ENCODE measurements around the gene EXT2. TPM values are rescaled to one million over a fixed set of nuclear protein-coding genes. Genes with fewer than 3 reads are reported as not detected.

The EXT2 gene
- total and polyA plus RNA-seq, 10 of the 15 experiments (the other 5 are each of a cell fraction or from before 2014, with no cell fraction given): 3.8 to 31.4 (median 17.9) TPM

GRCh38 chr11:44110231-44110679, 14.8 kb downstream of the EXT2 start:
- intact Hi-C loops (cut with micrococcal nuclease; ENCODE audit: unreplicated experiment) (loop anchor here (1.0 to 2.0 kb wide), 2 partner anchors 177 to 428 kb away; no protein-coding TSS in a partner anchor), in situ Hi-C loops (cut with MboI) (no loop called here)
- H4K20me1 ChIP-seq (ENCODE audit: control insufficient read depth, insufficient read depth): no peaks in the 10 kb centered on the region
- peaks cover 8% of the 10 kb centered on the region for H3K4me1 ChIP-seq (ENCODE audit: control insufficient read depth, insufficient read depth, low read length)
- peak overlapping the region; percentile 85 for H2AFZ ChIP-seq (ENCODE audit: control insufficient read depth, low read depth, low read length)
- 0 out of 2 replicates have a peak overlapping the region, but pooled peaks have one; percentile 22 for H3K27ac ChIP-seq (ENCODE audit: control insufficient read depth, insufficient read depth)
- DNase-seq (ENCODE audit: low read depth, low spot score) (no peak), ATAC-seq (peak; percentile 98), FAIRE-seq (peak; percentile 98)
- H3K9me3 ChIP-seq (replicated peaks; ENCODE audit: control insufficient read depth, insufficient read depth, low read length): no peaks in the 10 kb centered on the region
- RAD21 ChIA-PET (ENCODE audit: unreplicated experiment): interaction anchor here (0.6 to 1.7 kb wide), 6 partner anchors 17 to 429 kb away, joined by 4 read pairs; no protein-coding TSS in a partner anchor
- SMC1A ChIA-PET (ENCODE audit: uncharacterized antibody, unreplicated experiment): interaction anchor here (0.9 to 1.5 kb wide), 4 partner anchors 12 to 447 kb away, joined by 3 to 5 read pairs (median 4); no protein-coding TSS in a partner anchor
- no peaks in the 10 kb centered on the region for H3K27me3 ChIP-seq (replicated peaks in 1 of 2; ENCODE audit: control insufficient read depth in 2 of 2, insufficient read depth in 2 of 2, low read length in 1 of 2)
- WGBS (ENCODE audit: insufficient coverage, insufficient replicate concordance, low lambda C conversion rate, missing lambda C conversion rate): 2% methylated on average over 4 of the region's 4 CpGs
- POLR2A ChIA-PET: no interaction called here
- H3K4me2 ChIP-seq (ENCODE audit: control insufficient read depth, insufficient read depth): no peak overlapping the region
- peak overlapping the region; percentile 30; the same call in 1 of the 2 replicates for H3K9ac ChIP-seq (ENCODE audit: control insufficient read depth, insufficient read depth, low read length)
- CTCF ChIA-PET: interaction anchor here (0.6 to 2.9 kb wide), 23 partner anchors 9 to 801 kb away, joined by 3 to 24 read pairs (median 4); partner anchors contain the start of gene EXT2
- peaks cover 0 to 5% of the 10 kb centered on the region in 2 experiments; a peak in 2 of 4 replicates for H3K36me3 ChIP-seq (ENCODE audit: control insufficient read depth in 2 of 2, insufficient read depth in 2 of 2, low read length in 1 of 2)
- no peak overlapping the region for H3K4me3 ChIP-seq
- no TSS peak for BruUV-seq (replicated peaks)
- H3K79me2 ChIP-seq (ENCODE audit: control insufficient read depth, insufficient read depth, low read length): no peaks in the 10 kb centered on the region
- TF ChIP-seq YBX1 (IDR thresholded peaks at IDR 0.05): no peak
- TF ChIP-seq FOXK2 (IDR thresholded peaks at IDR 0.05): no peak
- no peak for TF ChIP-seq ZNF207 (IDR thresholded peaks at IDR 0.05; ENCODE audit: borderline replicate concordance)
- peak; percentile 65; the same call in 1 of the 2 replicates for TF ChIP-seq HDGF (IDR thresholded peaks at IDR 0.05)
- no peak for TF ChIP-seq BCL3 (IDR thresholded peaks at IDR 0.05; ENCODE audit: borderline replicate concordance, insufficient read depth, low read depth, low read length, poor library complexity, severe bottlenecking)
- TF ChIP-seq RAD21 (IDR thresholded peaks at IDR 0.05; ENCODE audit: insufficient read depth, low read depth, low read length): peak; percentile 90
- no peak for TF ChIP-seq NR2C1 (IDR thresholded peaks at IDR 0.05)
- 0 out of 3 replicates have a peak, but pooled peaks have one; percentile 9 for TF ChIP-seq POU2F2 (IDR thresholded peaks at IDR 0.05; ENCODE audit: borderline replicate concordance, low read depth, low read length)
- TF ChIP-seq CTCF (IDR thresholded peaks at IDR 0.05 in 2 of 3, conservative IDR thresholded peaks at IDR 0.05 in 1 of 3; ENCODE audit: control insufficient read depth in 2 of 3, extremely low read depth in 1 of 3, insufficient read depth in 1 of 3, low read depth in 3 of 3, low read length in 3 of 3): peak; percentile 85 to 94 (median 90)
- TF ChIP-seq CBFB (IDR thresholded peaks at IDR 0.05; ENCODE audit: low read depth): no peak
- TF ChIP-seq RUNX3 (IDR thresholded peaks at IDR 0.05; ENCODE audit: low read length): no peak
- no peak for TF ChIP-seq TBL1XR1 (IDR thresholded peaks at IDR 0.05; ENCODE audit: low read depth, low read length)
- no peak for TF ChIP-seq SMAD1 (IDR thresholded peaks at IDR 0.05; ENCODE audit: low read depth, partially characterized antibody)
- no peak for TF ChIP-seq JUNB (IDR thresholded peaks at IDR 0.05)
- no peak for TF ChIP-seq ZZZ3 (IDR thresholded peaks at IDR 0.05; ENCODE audit: control insufficient read depth, insufficient read length, low read depth)
- peak; percentile 39; the same call in 1 of the 2 replicates for TF ChIP-seq SMC3 (IDR thresholded peaks at IDR 0.05; ENCODE audit: borderline replicate concordance, low read length)
- peak; percentile 1; the same call in 1 of the 2 replicates for TF ChIP-seq ATF3 (IDR thresholded peaks at IDR 0.05; ENCODE audit: borderline replicate concordance, extremely low read depth, low read depth, low read length)
- TF ChIP-seq NR2F1 (conservative IDR thresholded peaks at IDR 0.05): no peak
- no peak for TF ChIP-seq ZBTB33 (IDR thresholded peaks at IDR 0.05)
- peak; percentile 19; the same call in 1 of the 2 replicates for TF ChIP-seq SPI1 (IDR thresholded peaks at IDR 0.05; ENCODE audit: borderline replicate concordance, insufficient read depth, low read depth, low read length)

Data from GM12878 (cell line).